Measurements from ENCODE around the gene SPRTN. TPM values are rescaled to one million over a fixed set of nuclear protein-coding genes. Genes with fewer than 3 reads are reported as not detected.

SPRTN gene
- total RNA-seq, 1 donor from 2014 or later, result 14.2 TPM

GRCh38 chr1:231353086-231353485, 15.0 kb downstream of the SPRTN start:
- H3K36me3 ChIP-seq (ENCODE audit: control insufficient read depth, insufficient read depth, low read length), result peaks cover 4% of the 10 kb centered on the region
- no peak for FAIRE-seq
- H3K27me3 ChIP-seq (ENCODE audit: control insufficient read depth, insufficient read depth, low read length), result no peaks in the 10 kb centered on the region

GRCh38 chr1:231354330-231355020, 16.4 kb downstream of the SPRTN start:
- DNase-seq (ENCODE audit: low read depth) (no peak), FAIRE-seq (no peak)
- H3K36me3 ChIP-seq (ENCODE audit: control insufficient read depth, insufficient read depth, low read length), result peaks cover 4% of the 10 kb centered on the region
- TF ChIP-seq, protein P1, sequence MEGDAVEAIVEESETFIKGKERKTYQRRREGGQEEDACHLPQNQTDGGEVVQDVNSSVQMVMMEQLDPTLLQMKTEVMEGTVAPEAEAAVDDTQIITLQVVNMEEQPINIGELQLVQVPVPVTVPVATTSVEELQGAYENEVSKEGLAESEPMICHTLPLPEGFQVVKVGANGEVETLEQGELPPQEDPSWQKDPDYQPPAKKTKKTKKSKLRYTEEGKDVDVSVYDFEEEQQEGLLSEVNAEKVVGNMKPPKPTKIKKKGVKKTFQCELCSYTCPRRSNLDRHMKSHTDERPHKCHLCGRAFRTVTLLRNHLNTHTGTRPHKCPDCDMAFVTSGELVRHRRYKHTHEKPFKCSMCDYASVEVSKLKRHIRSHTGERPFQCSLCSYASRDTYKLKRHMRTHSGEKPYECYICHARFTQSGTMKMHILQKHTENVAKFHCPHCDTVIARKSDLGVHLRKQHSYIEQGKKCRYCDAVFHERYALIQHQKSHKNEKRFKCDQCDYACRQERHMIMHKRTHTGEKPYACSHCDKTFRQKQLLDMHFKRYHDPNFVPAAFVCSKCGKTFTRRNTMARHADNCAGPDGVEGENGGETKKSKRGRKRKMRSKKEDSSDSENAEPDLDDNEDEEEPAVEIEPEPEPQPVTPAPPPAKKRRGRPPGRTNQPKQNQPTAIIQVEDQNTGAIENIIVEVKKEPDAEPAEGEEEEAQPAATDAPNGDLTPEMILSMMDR (IDR thresholded peaks at IDR 0.05; ENCODE audit: insufficient read depth, low read length, severe bottlenecking), result no peak
- no peak overlapping the region for H3K4me3 ChIP-seq (ENCODE audit: low read depth, low read length)
- no peaks in the 10 kb centered on the region for H3K27me3 ChIP-seq (ENCODE audit: control insufficient read depth, insufficient read depth, low read length)

More at GRCh38 chr1:231353086-231353485, 15.0 kb downstream of the SPRTN start:
- no peak overlapping the region for H3K4me3 ChIP-seq (ENCODE audit: low read depth, low read length)
- TF ChIP-seq, protein P1 (IDR thresholded peaks at IDR 0.05; ENCODE audit: insufficient read depth, low read length, severe bottlenecking), result no peak
- DNase-seq (ENCODE audit: low read depth), result no peak

GRCh38 chr1:231355171-231355570, 17.1 kb downstream of the SPRTN start:
- peaks cover 4% of the 10 kb centered on the region for H3K36me3 ChIP-seq (ENCODE audit: control insufficient read depth, insufficient read depth, low read length)
- DNase-seq (ENCODE audit: low read depth) (no peak), FAIRE-seq (no peak)
- H3K4me3 ChIP-seq (ENCODE audit: low read depth, low read length), result no peak overlapping the region
- H3K27me3 ChIP-seq (ENCODE audit: control insufficient read depth, insufficient read depth, low read length), result no peaks in the 10 kb centered on the region
- TF ChIP-seq, protein P1 (IDR thresholded peaks at IDR 0.05; ENCODE audit: insufficient read depth, low read length, severe bottlenecking), result no peak

DNA sequence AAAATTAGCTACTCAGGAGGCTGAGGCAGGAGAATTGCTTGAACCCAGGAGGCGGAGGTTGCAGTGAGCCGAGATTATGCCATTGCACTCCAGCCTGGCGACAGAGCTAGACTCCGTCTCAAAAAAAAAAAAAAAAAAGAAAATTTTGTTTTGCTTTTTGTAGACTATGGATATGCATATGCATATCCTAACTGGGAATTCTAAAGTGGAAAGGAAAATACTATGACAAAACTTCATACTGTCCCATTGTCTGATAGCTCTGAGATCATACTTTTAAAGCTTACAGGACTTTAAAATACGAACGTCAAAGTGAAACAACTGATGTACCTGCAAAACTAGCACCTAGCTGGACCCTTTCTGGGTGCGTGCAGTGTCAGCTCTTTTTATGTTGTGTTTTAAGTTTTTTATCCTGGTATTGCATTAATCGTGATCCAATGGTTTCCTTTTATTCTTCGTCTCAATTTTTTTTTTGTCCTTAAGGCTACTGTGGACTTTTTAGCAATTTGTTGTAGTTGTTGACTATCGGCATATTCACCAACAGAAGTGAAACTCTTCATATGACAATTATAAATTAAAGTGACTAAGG, 19.2 kb downstream of the SPRTN start:
- no peak for DNase-seq (ENCODE audit: low read depth)
- Histone ChIP-seq H3K4me3 (ENCODE audit: low read depth, low read length) (no peak overlapping the region), H3K36me3 (ENCODE audit: control insufficient read depth, insufficient read depth, low read length) (peaks cover 1% of the 10 kb centered on the region), H3K27me3 (ENCODE audit: control insufficient read depth, insufficient read depth, low read length) (no peaks in the 10 kb centered on the region)
- FAIRE-seq, result no peak
- TF ChIP-seq, protein P1 (IDR thresholded peaks at IDR 0.05; ENCODE audit: insufficient read depth, low read length, severe bottlenecking), result no peak

- H3K36me3 ChIP-seq (ENCODE audit: control insufficient read depth, insufficient read depth, low read length), result peaks cover 1% of the 10 kb centered on the region
- DNase-seq (ENCODE audit: low read depth), result peak; percentile 83
- no peaks in the 10 kb centered on the region for H3K27me3 ChIP-seq (ENCODE audit: control insufficient read depth, insufficient read depth, low read length)
- TF ChIP-seq, protein P1 (IDR thresholded peaks at IDR 0.05; ENCODE audit: insufficient read depth, low read length, severe bottlenecking), result peak; percentile 63
- FAIRE-seq, result no peak
- no peak overlapping the region for H3K4me3 ChIP-seq (ENCODE audit: low read depth, low read length)
Measured at GRCh38 chr1:231357831-231358354, 19.8 kb downstream of the SPRTN start.

All from bronchial epithelial cell (primary cell).